Measurements from ENCODE around the gene TTC21B. TPM values are rescaled to one million over a fixed set of nuclear protein-coding genes. Genes with fewer than 3 reads are reported as not detected.

TTC21B gene
- polyA plus RNA-seq, 3 donors, result 3.1 to 6.7 (median 3.8) TPM

GRCh38 chr2:165897726-165898125 is 55.9 kb downstream of the TTC21B start:
- Histone ChIP-seq H3K36me3 (replicated peaks in 1 of 2; ENCODE audit: control insufficient read depth in 1 of 2, insufficient read depth in 2 of 2, low read length in 2 of 2) (peaks cover 12 to 29% of the 10 kb centered on the region in 2 donors), H3K79me2 (ENCODE audit: insufficient read depth, low read length) (no peaks in the 10 kb centered on the region), H2AFZ (ENCODE audit: insufficient read depth, low read depth, low read length, poor library complexity, severe bottlenecking) (no peak overlapping the region), H3K4me1 (ENCODE audit: control insufficient read depth in 1 of 2, insufficient read depth in 2 of 2, low read length in 2 of 2) (peaks cover 34 to 39% of the 10 kb centered on the region in 2 donors), H3K27ac (ENCODE audit: low read depth in 1 of 2, low read length in 2 of 2) (peak overlapping the region; percentile 58 to 79), H3K9me3 (replicated peaks in 1 of 2; ENCODE audit: control insufficient read depth in 1 of 2, insufficient read depth in 1 of 2, low read length in 2 of 2) (no peaks in the 10 kb centered on the region), H4K20me1 (ENCODE audit: insufficient read depth, low read length) (no peaks in the 10 kb centered on the region), H3K9ac (ENCODE audit: insufficient read depth, low read length, poor library complexity, severe bottlenecking) (peak overlapping the region; percentile 6), H3K27me3 (ENCODE audit: control insufficient read depth in 2 of 2, insufficient read depth in 2 of 2, low read length in 2 of 2) (no peaks in the 10 kb centered on the region), H3K4me2 (replicated peaks; ENCODE audit: extremely low read depth, low read length, poor library complexity, severe bottlenecking) (peak overlapping the region; percentile 58), H3K4me3 (replicated peaks in 1 of 3; ENCODE audit: low read depth in 2 of 3, low read length in 3 of 3) (peak overlapping the region in 1 of 3 experiments; percentile 50)
- peak; percentile 53 to 60 (median 54) for DNase-seq
- H3K27ac Mint-ChIP-seq, result peak overlapping the region; percentile 73 to 92 (median 89)
- 0% methylated on average over 2 of the region's 5 CpGs for WGBS (ENCODE audit: insufficient coverage)
- peaks cover 37% of the 10 kb centered on the region for H3K4me1 Mint-ChIP-seq
- no peaks in the 10 kb centered on the region for H3K9me3 Mint-ChIP-seq
- intact Hi-C loops (cut with micrococcal nuclease), result no loop called here
- peaks cover 27 to 34% of the 10 kb centered on the region in 2 donors for H3K36me3 Mint-ChIP-seq
- no peak for TF ChIP-seq CTCF (IDR thresholded peaks at IDR 0.05)
- peak overlapping the region; percentile 9 to 81 for H3K4me3 Mint-ChIP-seq
- no peaks in the 10 kb centered on the region for H3K27me3 Mint-ChIP-seq (ENCODE audit: low read depth in 3 of 3)

- Histone ChIP-seq H3K9me3 (replicated peaks in 1 of 2; ENCODE audit: control insufficient read depth in 1 of 2, insufficient read depth in 1 of 2, low read length in 2 of 2) (no peaks in the 10 kb centered on the region), H3K79me2 (ENCODE audit: insufficient read depth, low read length) (no peaks in the 10 kb centered on the region), H3K4me2 (replicated peaks; ENCODE audit: extremely low read depth, low read length, poor library complexity, severe bottlenecking) (peak overlapping the region; percentile 58), H3K9ac (ENCODE audit: insufficient read depth, low read length, poor library complexity, severe bottlenecking) (no peak overlapping the region), H3K4me1 (ENCODE audit: control insufficient read depth in 1 of 2, insufficient read depth in 2 of 2, low read length in 2 of 2) (peaks cover 30 to 33% of the 10 kb centered on the region in 2 donors), H3K4me3 (replicated peaks in 1 of 3; ENCODE audit: low read depth in 2 of 3, low read length in 3 of 3) (peak overlapping the region in 1 of 3 experiments; percentile 50), H3K36me3 (replicated peaks in 1 of 2; ENCODE audit: control insufficient read depth in 1 of 2, insufficient read depth in 2 of 2, low read length in 2 of 2) (peaks cover 12 to 35% of the 10 kb centered on the region in 2 donors), H3K27ac (ENCODE audit: low read depth in 1 of 2, low read length in 2 of 2) (peak overlapping the region; percentile 53 to 79), H3K27me3 (ENCODE audit: control insufficient read depth in 2 of 2, insufficient read depth in 2 of 2, low read length in 2 of 2) (no peaks in the 10 kb centered on the region), H4K20me1 (ENCODE audit: insufficient read depth, low read length) (no peaks in the 10 kb centered on the region), H2AFZ (ENCODE audit: insufficient read depth, low read depth, low read length, poor library complexity, severe bottlenecking) (no peak overlapping the region)
- intact Hi-C loops (cut with micrococcal nuclease), result no loop called here
- 100% methylated on average over 3 of the region's 5 CpGs for WGBS (ENCODE audit: insufficient coverage)
- no peaks in the 10 kb centered on the region for H3K27me3 Mint-ChIP-seq (ENCODE audit: low read depth in 3 of 3)
- no peak for DNase-seq
- H3K27ac Mint-ChIP-seq, result peak overlapping the region; percentile 73 to 92 (median 89)
- peaks cover 33% of the 10 kb centered on the region for H3K4me1 Mint-ChIP-seq
- TF ChIP-seq CTCF (IDR thresholded peaks at IDR 0.05), result no peak
- H3K9me3 Mint-ChIP-seq, result peaks cover 0 to 2% (median 0%) of the 10 kb centered on the region in 7 donors
- peak overlapping the region; percentile 27 to 81 for H3K4me3 Mint-ChIP-seq
- H3K36me3 Mint-ChIP-seq, result peaks cover 30 to 38% of the 10 kb centered on the region in 2 donors
These were observed 56.5 kb downstream of the TTC21B start for GRCh38 chr2:165897074-165897473.
